GM18520 (cell line): ENCODE results near the gene AURKB.

ENCODE experiments used
- ATAC-seq: cut with Tn5 transposase; IDR thresholded peaks from one replicate; pipeline ENCODE4 v1.9.1; 2021; ENCODE audit not compliant: unreplicated experiment

Gene AURKB

GRCh38 chr17:8162997-8163977 lies 47.1 kb downstream of the AURKB start:
- no peak for ATAC-seq

DNA sequence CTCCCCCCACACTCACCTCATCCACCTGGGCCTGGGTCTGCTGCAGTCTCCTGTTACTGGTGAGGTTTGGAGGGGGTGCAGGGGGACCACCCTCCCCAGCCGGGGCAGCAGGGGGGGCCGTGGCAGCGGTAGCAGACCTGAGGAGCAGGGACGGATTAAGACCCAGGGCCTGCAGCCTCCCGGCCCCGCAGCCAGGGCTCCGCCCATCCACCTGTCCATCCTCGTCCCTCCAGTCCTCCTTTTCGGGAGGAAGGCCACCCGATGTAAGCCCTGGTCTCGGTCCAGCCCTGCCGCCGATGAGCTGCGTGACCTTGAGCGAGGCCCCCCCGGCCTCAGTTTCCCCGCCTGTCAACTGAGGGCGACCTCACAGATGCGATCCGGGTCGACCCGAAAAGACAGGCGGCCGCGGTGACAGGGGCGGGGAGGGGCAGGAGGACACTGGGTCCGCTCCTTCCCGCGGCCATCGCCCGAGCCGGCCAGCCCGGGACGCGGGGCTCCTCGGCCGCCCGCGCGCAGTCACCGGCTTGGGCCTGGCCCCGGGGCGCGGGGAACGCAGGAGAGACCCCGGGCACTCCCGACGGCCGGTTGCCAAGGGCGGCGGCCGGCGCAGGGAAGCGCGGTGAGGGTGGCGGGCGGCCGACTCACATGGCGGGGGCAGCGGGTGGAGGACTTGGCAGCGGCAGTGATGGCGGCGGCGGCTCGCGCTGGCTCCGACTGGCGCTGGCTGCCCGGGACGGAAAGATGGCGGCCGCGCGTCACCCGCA lies 48.0 kb downstream of the AURKB start, which contains the start of gene VAMP2:
Gene VAMP2 (minus strand): TSS at position 716 of the 764 bp plus-strand sequence. CDS start 69 bp downstream, at position 647.
- ATAC-seq, result no peak

GRCh38 chr17:8161289-8162232 lies 48.8 kb downstream of the AURKB start:
- ATAC-seq, result no peak

- no peak for ATAC-seq
Measured at GRCh38 chr17:8160741-8161221, 49.6 kb downstream of the AURKB start.

- ATAC-seq, result no peak
Measured at GRCh38 chr17:8160224-8160577, 50.2 kb downstream of the AURKB start.

- no peak for ATAC-seq
Measured at GRCh38 chr17:8159459-8160223, 50.7 kb downstream of the AURKB start.

DNA sequence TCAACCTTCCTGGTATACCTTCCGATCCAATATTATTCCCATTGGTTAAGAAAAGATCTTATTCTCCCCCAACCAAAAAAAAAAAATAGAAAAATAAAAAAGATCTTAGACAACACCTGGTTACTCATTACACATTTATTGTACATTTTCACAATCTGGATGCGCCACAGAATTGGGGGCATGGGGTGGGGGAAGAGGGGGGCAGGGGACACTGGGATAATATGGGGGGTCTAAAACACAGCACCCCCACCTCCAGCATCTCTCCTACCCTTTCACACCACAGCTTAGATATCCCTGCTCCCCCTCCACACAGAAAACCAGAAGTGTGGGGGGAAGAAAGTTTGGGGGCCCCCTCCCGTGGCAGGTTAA lies 51.4 kb downstream of the AURKB start:
- ATAC-seq, result no peak

GRCh38 chr17:8158267-8159031 lies 51.9 kb downstream of the AURKB start:
- no peak for ATAC-seq

DNA sequence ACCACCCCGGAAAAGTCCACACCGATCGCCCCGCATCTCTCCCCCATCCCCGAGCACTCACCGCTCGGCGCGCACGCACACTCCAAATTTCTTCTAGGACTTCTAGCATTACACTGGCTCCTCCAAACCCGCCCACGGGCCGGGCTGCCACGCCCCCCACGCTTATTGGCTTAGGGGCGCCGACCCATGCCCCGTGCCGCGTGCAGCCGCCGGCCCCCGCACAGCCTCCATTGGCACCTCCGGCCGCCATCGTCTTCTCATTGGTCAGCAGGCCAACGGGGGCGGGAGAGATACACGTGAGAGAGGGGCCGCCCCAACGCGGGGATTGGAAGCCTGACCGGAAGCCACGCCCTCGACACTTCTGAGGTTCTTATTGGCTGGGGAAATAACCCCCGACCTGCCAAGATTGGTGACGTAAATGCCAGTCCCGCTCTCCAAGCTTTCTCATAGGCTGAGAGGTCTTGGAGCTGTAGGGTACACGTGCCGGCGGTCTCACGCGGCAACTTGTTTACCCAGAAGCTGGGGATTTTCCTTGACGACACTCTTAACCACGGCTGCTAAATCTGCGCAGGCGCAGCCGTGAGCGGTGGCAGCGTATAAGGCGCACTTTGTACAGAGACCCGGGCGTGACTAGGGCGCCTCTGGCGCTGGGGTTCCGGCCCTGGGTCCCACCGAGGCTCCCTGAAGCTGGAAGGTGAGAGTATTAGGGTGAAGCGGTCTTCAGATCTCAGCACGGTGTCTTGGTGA lies 54.0 kb downstream of the AURKB start:
- ATAC-seq, result peak; percentile 65

- no peak for ATAC-seq
Measured at GRCh38 chr17:8155996-8156245, 54.5 kb downstream of the AURKB start.

- no peak for ATAC-seq
Measured at GRCh38 chr17:8155231-8155995, 55.0 kb downstream of the AURKB start.
